GM12878 (cell line): ENCODE data around the gene ANKRD42.

Experiments used
- CHD4 ChIP-seq: fragments of 200-600 bp; sonication (generic); IDR thresholded peaks from 2 replicates; pipeline ENCODE4 v1.6.1; 2016; ENCODE audit warnings: mild to moderate bottlenecking
- CTCF ChIP-seq, 3 experiments: IDR thresholded peaks in 2 of 3; conservative IDR thresholded peaks in 1 of 3; 2 replicates each; pipeline ENCODE4 v1.5.1; 2011; ENCODE audit warnings: low read depth in 3 of 3, low read length in 3 of 3, mild to moderate bottlenecking in 3 of 3, control low read depth in 2 of 3, moderate library complexity in 2 of 3, inconsistent platforms in 1 of 3, mixed read lengths in 1 of 3; ENCODE audit not compliant: control insufficient read depth in 2 of 3, insufficient read depth in 1 of 3; ENCODE audit errors: extremely low read depth in 1 of 3
- GABPA ChIP-seq: IDR thresholded peaks from 2 replicates; pipeline ENCODE4 v1.6.1; 2014; ENCODE audit warnings: antibody characterized with exemption, low read depth, mild to moderate bottlenecking, inconsistent platforms
- KDM1A ChIP-seq: fragments of 200-600 bp; sonication (generic); IDR thresholded peaks from 2 replicates; pipeline ENCODE4 v1.6.1; 2016; ENCODE audit warnings: borderline replicate concordance
- NBN ChIP-seq: fragments of 450-650 bp; IDR thresholded peaks from 2 replicates; pipeline ENCODE4 v1.6.1; 2016
- PAX8 ChIP-seq: fragments of 450-650 bp; IDR thresholded peaks from 2 replicates; pipeline ENCODE4 v1.6.1; 2017; ENCODE audit warnings: mild to moderate bottlenecking, moderate library complexity
- RAD21 ChIP-seq: IDR thresholded peaks from 2 replicates; pipeline ENCODE4 v1.6.1; 2011; ENCODE audit warnings: mild to moderate bottlenecking, low read depth, low read length, moderate library complexity; ENCODE audit not compliant: insufficient read depth
- RFX5 ChIP-seq: IDR thresholded peaks from 2 replicates; pipeline ENCODE4 v1.6.1; 2011; ENCODE audit warnings: low read depth, low read length, improper control_type of control experiment
- SRF ChIP-seq, 2 experiments: IDR thresholded peaks; 2 replicates each; pipeline ENCODE4 v1.6.1; 2011; ENCODE audit warnings: low read depth in 2 of 2, low read length in 2 of 2, mild to moderate bottlenecking in 1 of 2, moderate library complexity in 1 of 2
- ZZZ3 ChIP-seq: IDR thresholded peaks from 2 replicates; pipeline ENCODE4 v1.6.1; 2011; ENCODE audit warnings: low read depth; ENCODE audit not compliant: control insufficient read depth, insufficient read length
- TF ChIP-seq, protein P1 (sequence below): IDR thresholded peaks from 2 replicates; pipeline ENCODE4 v1.6.1; 2012; ENCODE audit warnings: low read length, inconsistent platforms

GRCh38 chr11:83193315-83194280, at the start of gene ANKRD42:
- TF ChIP-seq CTCF (IDR thresholded peaks at IDR 0.05 in 2 of 3, conservative IDR thresholded peaks at IDR 0.05 in 1 of 3; ENCODE audit: control insufficient read depth in 2 of 3, extremely low read depth in 1 of 3, insufficient read depth in 1 of 3, low read depth in 3 of 3, low read length in 3 of 3): no peak; a peak in 1 of 6 replicates
- TF ChIP-seq PAX8: no peak
- no peak for TF ChIP-seq RAD21
- TF ChIP-seq NBN: peak; percentile 63; the same call in 1 of the 2 replicates
- TF ChIP-seq SRF (IDR thresholded peaks at IDR 0.05; ENCODE audit: low read depth in 2 of 2, low read length in 2 of 2): no peak
- TF ChIP-seq ZZZ3: no peak
- TF ChIP-seq GABPA: peak; percentile 96
- TF ChIP-seq RFX5: no peak
- TF ChIP-seq, protein P1, sequence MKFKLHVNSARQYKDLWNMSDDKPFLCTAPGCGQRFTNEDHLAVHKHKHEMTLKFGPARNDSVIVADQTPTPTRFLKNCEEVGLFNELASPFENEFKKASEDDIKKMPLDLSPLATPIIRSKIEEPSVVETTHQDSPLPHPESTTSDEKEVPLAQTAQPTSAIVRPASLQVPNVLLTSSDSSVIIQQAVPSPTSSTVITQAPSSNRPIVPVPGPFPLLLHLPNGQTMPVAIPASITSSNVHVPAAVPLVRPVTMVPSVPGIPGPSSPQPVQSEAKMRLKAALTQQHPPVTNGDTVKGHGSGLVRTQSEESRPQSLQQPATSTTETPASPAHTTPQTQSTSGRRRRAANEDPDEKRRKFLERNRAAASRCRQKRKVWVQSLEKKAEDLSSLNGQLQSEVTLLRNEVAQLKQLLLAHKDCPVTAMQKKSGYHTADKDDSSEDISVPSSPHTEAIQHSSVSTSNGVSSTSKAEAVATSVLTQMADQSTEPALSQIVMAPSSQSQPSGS: no peak
- no peak for TF ChIP-seq CHD4
- no peak for TF ChIP-seq KDM1A
